GM21390 (cell line): ENCODE measurements around the gene PTPN4.
A peak's percentile ranks its signal among the peaks of the same experiment; 100 is the strongest.
"Not testable (repeated sequence)": the region's sequence is repeated elsewhere in the genome, so short reads cannot be mapped to it uniquely, and the experiment has no call there.

Experiments
- ATAC-seq: cut with Tn5 transposase; IDR thresholded peaks from one replicate; pipeline ENCODE4 v1.9.1; 2021; ENCODE audit not compliant: unreplicated experiment

PTPN4 gene

DNA sequence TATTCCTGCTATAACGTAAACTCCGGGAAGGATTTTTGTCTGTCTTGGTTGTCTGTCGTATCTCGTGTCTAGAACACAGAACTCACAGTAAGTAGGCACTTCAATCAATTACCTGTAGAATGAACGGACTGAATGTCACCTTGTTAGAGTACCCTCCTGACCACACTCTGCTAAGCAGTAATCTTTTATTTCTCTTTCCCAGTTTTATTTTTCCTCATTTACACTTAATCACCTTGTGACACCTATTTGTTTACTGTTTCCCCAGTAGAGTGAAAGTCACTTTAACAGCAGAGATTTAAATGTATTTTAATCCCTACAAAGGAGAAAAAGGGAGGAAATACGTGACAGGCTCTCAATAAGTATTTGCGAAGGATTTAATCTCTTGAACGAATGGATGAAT lies 252.6 kb downstream of the PTPN4 start:
- ATAC-seq, result no peak

DNA sequence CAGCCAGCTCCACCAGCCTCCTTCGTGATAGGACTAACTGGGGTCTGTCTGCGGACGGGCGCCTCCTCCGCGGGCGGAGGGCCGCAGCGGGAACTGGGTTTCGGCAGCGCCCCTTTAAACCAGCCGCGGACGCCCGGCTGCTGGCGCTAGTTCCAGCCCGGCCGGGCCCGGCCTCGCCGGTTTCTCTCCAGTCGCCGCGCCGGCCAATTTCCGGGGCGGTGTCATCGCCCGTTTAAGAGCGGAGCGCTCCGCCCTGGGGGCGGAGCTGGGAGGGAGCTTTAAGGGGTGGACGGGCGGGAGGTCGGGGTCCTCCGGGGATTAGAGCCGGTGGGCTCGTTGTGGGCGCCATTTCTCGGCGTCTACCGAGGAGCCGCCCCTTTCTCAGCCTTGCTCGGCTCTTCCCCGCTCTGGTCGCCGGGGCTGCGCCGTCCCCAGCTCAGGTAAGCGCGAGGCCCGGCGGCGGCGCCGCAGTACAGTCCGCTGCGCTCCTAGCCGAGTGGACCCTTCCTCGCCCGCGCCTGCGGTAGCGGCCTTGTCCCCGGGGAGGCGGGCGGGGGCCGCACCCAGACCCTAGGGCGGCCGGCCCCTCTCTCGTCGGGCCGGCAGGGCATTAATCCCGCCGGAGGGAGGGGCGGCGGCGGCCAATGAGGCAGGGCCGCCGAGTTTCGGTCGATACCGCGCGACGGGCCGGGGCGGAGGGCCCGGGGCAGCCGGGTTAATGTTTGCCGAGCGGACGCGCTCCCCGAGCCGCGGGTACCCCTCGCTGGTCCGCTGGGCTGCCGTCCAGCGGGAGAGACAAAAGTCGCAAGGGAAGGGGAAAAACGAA lies 253.3 kb downstream of the PTPN4 start, which contains the start of gene EPB41L5:
Gene EPB41L5 (plus strand): TSS at position 307 of the 826 bp plus-strand sequence. CDS start 6,008 bp downstream, outside the sequence.
- peak; percentile 97 for ATAC-seq

DNA sequence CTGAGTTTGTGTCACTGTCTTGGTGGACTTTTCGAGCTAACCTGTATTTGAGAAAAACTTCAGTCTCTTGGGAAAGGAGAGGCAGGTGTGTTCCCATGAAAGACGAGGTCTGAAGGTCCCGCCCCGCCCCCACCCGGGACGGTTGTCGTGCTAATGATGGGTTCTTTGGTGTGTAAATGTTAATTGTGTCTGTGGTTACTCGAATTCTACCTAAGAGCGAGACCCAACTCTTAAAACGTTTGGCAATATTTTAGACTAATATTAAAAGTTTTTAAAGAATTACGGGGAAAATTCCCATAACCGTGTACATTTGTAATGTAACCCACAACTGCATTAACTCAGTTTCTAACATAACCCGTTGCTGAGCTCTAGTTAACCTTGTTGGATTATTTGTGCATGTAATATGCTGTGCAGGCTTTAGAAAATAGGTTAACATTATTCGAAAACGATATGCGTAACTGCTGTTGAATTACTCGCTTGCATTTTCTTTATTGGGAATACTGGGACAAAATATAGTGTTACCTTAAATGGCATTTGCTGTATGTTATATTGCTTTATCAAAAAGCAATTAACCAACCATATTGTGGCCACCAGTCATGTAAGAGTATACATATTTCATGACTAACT lies 254.0 kb downstream of the PTPN4 start:
- no peak for ATAC-seq

DNA sequence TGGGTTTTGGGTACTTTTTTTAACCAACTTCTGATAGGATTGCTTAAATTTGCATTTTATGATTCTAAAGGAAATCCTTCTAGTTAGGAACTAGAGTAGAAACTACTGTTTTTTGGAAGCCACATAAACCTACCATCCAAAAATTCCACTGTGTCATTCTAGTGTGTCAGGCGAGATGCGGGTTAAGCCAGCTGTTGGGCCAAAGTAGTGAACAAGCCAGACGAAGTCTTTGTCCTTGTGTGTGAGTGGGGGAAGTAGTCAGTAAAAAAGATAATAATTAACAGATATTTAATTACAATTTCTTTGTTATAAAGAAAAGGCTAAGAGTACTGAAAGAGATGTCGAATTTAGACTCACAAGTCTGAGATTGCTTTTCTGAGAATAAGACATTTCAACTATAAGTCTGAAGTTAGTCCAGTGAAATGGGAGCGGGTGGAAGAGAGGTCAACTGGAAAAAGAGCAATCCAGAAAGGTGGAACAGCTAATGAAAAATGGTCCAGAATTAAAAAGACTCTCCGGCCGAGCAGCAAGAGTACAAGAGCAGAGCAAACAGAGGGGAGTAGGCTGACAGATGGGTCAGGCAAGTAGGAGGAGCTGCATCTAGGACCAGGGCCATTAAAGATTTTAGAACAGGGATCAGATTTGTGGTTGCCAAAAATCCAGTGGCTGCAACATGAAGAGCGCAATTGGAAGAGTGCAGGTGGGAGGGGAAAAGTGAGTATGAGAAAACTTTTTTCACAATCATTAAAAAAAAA lies 254.7 kb downstream of the PTPN4 start:
- ATAC-seq, result no peak

DNA sequence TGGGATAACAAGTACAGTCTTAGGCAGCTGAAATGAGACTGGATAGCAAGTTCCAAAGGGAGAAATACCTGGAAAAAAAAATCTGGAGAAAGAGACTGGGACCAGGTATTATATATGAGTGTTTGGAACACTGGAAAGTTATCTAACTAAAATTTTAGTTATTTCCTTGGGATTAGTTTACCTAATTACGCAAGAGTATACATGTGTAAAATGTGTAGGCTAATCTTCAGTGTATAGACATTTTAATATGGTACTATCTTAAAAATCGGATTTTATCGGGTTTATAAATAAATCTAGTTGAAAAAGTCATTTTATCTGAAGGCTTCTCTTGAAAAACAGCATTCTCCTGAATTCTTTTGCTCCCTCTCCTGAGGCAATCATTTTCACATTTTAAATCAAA lies 257.1 kb downstream of the PTPN4 start:
- ATAC-seq, result no peak

DNA sequence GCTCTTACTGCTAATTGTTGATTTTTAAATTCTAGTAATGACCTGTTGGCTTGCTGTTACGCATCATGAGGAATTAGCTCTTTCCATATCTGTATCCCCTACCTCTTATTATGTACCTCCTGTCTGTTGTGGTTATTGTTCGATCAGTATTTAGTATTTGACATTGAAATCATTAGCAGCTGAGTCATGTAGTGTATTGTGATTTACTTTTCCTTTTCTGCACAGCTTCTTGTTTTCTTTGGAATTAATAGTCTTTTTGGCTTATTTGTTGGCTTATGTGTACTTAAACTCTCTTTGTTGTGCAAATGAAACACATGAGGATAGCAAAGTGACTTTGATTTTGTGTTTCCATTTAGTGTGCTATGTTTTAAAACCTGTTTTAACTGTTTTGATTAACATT lies 257.5 kb downstream of the PTPN4 start:
- ATAC-seq, result no peak

DNA sequence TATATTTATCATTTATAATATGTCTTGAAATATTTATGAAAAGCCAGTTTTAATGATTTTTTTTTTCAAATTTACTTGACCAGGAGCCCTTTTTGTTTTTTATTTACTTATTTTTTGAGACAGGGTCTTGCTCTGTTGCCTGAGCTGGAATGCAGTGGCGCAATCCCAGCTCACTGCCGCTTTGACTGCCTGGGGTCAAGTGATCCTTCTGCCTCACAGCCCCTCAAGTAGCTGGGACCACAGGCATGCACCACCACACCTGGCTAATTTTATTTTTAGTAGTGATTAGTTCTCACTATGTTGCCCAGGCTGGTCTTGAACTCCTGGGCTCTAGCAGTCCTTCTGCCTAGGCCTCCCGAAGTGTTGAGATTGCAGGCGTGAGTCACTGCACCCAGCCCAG lies 258.8 kb downstream of the PTPN4 start:
- ATAC-seq, result no peak

DNA sequence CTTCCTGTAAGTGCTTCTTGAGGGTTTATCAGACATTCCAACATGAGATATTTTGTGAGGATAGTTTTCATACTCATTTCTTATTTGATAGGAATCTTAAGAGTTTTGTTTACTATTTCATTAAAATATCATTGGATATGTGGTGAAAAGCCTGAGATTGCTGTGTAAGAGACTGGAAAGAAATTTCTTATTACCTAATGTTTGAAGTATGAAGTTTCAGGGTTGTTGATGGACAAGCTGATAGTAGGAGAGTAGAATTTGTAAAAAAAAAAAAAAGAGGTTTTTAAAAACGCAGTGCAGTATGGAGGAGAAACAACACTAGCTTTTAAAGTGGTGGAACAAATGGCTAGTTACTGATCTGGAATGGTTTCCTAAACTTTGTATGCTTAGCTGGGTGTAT lies 260.8 kb downstream of the PTPN4 start:
- no peak for ATAC-seq

DNA sequence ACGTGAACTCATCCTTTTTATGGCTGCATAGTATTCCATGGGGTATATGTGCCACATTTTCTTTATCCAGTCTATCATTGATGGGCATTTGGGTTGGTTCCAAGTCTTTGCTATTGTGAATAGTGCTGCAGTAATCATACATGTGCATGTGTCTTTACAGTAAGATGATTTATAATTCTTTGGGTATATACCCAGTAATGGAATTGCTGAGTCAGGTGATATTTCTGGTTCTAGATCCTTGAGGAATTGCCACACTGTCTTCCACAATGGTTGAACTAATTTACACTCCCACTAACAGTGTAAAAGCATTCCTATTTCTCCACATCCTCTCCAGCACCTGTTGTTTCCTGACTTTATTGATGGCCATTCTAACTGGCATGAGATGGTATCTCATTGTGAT lies 262.8 kb downstream of the PTPN4 start:
- not testable (repeated sequence) for ATAC-seq

DNA sequence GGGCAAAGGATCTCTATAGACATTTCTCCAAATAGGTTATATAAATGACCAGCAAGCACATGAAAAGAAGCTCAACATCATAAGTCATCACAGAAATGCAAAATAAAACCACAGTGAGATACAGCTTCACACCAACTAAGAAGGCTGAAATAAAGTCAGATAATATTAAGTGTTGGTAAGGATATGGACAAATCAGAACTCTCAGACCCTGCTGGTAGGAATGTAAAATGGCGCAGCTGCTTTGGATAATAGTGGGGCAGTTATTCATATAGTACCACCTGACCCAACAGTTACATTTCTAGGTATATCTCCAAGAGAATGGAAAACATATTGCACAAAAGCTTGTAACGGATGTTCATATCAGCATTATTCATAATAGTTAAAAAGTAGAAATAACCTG lies 267.2 kb downstream of the PTPN4 start:
- ATAC-seq, result no peak

DNA sequence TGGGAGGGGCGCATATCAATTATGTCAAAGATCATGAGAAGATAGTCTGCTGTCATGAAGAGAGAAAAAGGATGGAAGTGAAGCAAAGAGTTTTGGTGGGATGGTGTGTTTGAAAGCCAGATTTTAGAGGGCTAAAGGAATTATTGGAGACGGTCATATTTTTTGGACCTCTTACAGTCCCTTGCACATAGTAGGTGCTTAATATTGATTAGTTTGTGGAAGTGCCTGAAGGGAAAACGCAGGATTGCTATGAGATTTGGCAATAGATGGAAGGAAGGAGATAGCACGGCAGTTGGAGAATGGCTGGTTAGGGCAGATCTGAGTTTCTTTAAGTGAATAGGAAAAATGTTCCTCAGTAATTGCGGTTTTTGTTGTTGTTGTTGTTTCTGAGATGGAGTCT lies 269.1 kb downstream of the PTPN4 start:
- no peak for ATAC-seq

DNA sequence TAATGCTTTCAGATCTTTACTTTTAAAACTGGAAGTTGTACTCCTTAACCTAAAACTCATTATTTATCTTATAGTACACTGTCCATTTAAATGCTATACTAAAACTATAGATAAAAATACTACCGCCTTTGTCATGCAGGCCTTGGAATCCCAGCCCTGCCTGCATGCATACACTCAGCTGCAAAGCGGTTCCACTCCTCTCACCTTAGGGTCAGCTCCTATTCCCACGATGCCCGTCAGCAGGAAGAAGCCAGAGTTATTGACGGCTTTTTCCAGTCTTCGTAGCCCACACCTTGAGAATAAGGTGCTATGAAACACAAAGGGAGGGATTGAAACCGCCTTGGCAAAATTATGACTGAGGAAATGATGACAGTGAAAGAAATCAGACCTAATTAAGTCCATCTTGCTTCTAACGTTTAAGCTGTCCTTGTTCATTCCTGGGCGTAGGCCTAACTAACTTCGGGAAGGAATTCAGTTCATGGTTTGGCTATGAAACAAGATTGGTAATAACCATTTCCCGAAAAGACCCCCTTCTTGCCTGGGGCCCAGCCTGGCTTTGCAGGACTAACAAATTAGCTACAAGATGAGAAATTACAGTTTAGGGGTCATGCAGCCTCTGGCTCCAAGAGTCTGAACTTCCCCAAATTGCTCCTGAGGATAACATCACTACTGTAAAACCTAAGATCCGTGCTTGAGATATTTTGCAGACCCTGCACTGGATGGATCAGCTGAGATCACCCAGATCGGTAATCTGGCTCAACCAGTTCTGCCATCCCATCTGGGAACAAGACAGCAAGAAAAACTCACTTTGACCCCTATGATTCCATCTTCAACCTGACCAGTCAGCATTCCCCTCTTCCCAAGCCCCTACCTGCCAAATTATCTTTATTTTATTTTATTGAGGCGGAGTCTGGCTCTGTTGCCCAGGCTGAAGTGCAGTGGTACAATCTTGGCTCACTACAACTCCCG lies 270.2 kb downstream of the PTPN4 start:
- no peak for ATAC-seq

DNA sequence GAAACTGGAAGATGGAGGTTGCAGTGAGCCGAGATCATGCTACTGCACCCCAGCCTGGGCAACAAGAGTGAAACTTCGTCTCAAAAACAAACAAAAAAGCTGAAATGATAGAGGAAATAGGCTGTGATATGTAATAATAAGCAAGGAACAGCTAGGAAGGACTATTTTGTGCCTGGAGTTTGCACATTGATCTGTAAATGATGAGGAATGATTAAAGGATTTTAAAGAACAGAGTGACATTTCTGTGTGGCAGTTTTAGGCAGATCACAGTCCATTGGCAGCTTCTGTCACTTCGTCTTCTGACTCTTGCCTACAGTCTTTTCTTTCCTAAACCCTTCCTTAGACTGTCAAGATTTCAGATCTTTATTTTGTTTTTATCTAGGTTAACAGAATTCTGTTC lies 272.6 kb downstream of the PTPN4 start:
- no peak for ATAC-seq
